RKO (cell line): Measurements from ENCODE around the gene HCN3.
A peak's percentile ranks its signal among the peaks of the same experiment; 100 is the strongest.
"Not testable (repeated sequence)": the region's sequence is repeated elsewhere in the genome, so short reads cannot be mapped to it uniquely, and the experiment has no call there.

Experiments
- DNase-seq: peaks from one replicate; pipeline ENCODE4 v3.0.0-alpha.2; 2016; ENCODE audit warnings: low spot score

Gene HCN3

DNA sequence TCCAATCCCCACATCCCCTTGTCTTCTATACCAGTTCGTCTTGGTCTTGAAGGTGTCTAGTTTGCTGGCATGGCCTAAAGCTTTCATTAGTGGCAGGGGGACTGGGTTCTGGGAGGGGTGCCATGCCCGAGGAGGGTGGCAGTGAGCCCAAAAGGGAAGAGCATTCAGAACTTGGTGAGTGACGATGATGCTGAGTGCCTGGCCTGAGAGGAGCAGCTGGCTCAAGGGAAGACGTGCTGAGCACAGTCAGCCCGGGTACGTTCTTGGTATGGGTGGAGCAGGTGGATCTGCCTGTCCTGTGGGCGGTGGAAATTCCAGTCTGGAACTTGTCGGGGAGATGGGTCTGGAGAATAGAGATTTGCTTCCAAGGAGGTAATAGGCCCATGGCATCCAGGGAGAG lies 36.0 kb downstream of the HCN3 start:
- DNase-seq = no peak

DNA sequence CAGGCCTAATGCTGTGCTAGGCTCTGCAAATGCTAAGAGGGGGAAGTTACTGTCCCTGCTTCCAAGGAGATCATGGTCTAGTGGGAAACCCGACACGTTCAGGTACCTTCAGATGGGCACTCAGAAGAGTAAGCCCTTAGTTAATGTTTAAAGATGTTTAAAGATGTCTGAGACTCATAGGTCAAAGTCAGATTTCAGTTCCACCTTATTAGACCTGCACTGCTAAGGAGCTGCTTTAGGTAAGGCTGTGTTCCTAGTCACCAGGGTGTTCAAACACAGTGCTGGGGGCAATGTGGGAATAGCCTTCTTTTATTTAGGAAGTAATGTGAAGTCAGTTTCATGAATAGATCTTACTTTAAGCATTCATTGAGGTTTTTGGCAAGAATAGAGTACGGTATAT lies 39.7 kb downstream of the HCN3 start:
- DNase-seq = no peak

DNA sequence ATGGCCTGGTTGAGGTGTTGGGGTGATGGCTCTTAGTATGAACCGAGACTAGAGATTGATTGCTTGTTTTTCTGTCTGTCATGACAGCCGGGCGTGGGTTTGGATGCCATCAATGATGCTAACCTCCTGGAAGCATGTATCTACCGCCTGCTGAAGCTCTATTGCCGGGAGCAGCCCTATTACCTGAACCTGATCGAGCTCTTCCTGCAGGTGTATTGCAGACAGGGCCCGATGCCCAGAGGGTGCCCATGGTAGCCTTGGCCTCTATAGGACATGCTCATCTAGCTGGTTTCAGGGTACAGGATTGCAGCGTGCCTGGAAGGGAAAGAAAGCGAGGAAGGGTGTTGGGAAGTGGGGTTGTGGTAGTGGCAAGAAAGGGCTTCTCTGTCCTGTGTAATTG lies 40.8 kb downstream of the HCN3 start:
- no peak for DNase-seq

DNA sequence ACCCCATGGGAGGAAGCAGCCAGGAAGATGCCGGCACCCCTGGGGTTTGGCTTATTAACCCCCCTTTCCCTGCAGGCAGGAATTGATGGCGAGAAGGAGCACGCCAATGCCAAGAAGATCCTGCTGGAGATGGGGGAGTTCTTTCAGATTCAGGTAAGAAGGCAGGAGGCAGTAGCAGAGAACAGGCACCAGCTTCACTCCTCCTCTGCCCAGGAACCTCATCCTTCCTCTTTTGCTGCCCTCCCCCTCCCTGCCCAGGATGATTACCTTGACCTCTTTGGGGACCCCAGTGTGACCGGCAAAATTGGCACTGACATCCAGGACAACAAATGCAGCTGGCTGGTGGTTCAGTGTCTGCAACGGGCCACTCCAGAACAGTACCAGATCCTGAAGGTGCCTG lies 42.3 kb downstream of the HCN3 start:
- no peak for DNase-seq

DNA sequence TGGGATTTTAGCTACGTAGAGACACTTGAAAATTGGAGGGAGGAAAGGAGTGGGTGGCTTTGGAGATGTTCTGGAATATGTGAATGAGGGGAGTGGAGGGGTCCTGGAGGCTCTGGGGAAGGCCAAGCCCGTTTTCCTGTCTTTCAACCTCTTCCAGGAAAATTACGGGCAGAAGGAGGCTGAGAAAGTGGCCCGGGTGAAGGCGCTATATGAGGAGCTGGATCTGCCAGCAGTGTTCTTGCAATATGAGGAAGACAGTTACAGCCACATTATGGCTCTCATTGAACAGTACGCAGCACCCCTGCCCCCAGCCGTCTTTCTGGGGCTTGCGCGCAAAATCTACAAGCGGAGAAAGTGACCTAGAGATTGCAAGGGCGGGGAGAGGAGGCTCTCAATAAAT lies 43.0 kb downstream of the HCN3 start:
- DNase-seq = no peak

DNA sequence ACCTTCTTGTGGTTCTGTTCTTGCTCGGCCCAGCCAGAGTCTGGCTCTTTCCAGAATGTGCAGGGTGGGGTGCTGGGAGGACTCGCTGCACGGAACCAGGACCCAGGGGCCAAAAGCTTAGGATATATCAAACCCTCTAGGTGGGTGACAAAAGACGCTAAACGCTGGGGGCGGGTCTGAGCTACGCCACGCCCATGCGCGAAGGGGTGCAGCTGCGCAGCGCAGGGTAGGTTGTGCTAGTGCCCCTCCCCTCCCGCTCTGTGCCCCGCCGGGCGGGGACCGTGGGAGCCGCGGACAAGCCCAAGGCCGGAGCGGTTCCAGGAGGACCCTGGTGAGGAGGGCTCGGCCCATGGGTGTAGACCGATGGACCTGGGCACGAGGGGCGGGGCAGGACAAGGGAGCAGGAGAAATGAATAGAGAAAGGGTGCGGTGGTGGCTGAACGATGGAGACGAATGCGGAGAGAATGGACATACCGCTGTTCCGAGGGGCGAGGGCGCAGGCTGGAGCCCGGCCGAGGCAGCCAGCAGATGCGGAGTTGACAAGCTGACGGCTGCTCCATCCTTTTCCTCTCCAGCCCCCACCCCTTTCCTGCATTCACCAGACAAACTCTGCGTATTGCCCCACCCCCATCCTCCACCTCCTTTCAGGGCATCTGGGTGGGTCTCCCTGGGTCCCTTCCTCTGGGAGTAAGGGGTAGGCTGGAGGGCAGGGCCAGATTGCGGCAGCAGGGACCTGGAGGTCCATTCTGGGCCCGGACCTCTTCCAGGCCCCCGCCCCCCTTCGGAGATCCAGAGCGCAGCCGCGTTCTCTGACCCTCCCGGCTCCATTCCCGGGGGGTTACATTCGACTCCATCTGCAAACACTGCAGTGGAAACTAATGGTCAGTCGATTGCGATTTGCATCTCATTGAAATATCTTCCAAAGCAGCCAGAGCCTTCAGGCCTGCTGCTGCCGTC lies 43.7 kb downstream of the HCN3 start, which contains the start of gene RUSC1:
TSS of gene RUSC1 (plus strand) at position 234 of the 957 bp plus-strand sequence. CDS start 880 bp downstream, outside the sequence.
- DNase-seq = no peak

DNA sequence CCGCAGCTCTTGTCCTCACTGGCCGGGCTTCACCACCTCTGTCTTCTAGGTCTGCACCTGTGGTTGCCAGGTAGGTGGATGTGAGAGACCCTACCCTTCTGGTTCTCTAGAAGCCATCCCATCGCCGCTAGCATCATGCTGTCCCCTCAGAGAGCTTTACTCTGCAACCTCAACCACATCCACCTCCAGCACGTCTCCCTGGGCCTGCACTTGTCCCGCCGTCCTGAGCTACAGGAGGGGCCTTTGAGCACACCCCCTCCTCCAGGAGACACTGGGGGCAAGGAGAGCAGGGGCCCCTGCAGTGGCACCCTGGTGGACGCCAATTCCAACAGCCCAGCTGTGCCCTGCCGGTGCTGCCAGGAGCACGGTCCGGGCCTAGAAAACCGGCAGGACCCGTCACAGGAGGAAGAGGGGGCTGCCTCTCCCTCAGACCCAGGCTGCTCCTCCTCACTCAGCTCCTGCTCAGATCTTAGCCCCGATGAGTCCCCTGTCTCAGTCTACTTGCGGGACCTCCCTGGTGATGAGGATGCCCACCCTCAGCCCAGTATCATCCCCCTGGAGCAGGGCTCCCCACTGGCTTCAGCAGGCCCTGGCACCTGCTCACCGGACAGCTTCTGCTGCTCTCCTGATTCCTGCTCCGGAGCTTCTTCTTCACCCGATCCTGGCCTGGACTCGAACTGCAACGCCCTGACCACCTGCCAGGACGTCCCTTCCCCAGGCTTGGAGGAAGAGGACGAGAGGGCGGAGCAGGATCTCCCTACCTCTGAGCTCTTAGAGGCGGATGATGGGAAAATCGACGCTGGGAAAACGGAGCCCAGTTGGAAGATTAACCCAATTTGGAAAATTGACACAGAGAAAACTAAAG lies 44.6 kb downstream of the HCN3 start:
- no peak for DNase-seq

DNA sequence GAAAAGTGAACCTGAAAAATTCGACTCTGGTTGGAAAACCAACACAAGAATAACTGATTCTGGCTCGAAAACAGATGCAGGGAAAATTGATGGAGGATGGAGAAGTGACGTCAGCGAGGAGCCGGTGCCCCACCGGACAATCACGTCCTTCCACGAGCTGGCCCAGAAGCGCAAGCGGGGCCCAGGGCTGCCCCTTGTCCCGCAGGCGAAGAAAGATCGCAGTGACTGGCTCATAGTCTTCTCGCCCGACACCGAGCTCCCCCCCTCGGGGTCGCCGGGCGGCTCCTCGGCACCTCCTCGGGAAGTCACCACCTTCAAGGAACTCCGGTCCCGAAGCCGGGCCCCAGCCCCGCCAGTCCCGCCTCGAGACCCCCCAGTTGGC lies 45.3 kb downstream of the HCN3 start:
- peak; percentile 58 for DNase-seq

DNA sequence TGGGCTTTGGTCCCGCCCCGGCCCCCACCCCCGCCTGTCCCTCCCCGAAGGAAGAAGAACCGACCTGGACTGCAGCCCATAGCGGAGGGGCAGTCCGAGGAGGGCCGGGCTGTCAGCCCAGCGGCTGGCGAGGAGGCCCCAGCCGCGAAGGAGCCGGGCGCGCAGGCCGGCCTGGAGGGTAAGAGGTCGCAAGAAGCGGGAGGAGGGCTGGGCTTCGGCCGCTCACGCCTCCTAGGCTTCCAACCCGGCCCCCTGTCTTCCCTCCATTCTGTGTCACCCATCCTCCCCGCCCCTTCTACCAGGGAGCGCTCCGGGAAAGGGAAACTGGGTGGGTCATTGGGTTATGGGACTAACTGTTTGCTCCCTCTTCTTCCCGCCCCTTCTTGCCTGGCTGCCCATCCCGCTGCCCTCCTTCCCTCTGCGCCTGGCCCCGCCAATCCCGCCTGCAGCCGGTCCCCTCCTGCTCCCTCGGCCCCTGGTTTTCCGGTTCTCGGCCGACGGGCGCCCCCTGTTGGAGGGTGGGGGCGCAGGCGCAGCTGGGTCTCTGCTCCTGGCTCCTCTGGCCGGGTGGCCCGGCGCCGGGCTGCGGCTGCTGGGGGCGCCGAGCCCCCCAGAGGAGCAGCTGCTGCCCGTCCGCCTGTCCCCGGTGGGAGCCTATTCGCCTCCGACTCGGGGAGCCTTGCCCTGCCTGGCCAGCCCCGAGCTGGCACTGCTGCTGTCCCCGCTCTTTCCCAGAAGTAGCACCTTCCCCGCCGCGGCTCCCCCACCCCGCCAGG lies 45.9 kb downstream of the HCN3 start:
- DNase-seq = peak; percentile 95

DNA sequence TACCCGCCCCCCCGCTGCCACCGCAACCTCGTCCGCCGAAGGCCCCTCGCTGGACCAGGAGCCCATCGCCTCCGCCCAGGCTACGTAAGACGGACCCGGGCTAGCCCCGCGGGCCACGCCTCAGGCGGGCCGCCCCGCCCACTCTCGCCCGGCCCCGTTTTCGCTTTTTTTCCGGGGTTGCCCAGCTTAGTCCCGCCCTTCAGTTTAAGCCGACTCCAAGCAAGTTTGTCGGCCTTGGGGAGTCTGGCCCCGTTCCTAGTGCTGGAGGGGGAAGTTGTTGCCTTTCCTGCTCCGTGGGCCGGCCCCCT lies 46.4 kb downstream of the HCN3 start:
- peak; percentile 91 for DNase-seq

DNA sequence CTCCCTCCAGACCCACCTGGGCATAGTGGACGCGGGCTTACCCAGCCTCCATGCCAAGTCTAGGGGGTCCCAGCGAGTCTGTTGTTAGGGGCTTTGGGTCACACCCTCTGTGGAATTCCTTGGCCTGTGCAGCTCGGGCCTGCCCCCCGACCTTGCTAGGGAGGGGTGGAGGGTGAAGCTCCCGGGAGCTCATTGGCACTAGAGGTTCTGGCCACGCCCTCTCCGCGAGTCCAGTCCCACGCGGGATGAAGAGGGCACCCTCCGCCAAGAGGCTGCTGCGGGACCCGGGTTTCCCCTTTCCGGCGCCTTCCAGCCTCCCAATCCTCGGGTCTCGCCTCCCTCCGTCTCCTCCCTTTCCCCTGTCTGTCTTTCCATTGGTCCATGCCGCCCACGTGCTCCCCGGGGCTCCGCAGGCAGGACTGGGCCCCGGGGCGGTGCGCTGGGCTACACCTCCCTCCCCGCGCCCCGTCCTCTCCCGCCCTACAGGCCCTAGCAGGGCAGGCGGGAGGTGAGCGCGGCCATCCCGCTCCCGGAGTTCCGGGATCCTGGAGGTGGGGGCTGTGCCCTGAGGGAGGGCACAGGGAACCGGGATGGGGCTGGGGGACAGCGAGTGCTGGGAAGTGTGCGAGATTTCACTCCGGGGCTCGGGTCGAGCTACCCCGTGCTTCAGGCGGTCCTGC lies 46.9 kb downstream of the HCN3 start:
- peak; percentile 95 for DNase-seq

DNA sequence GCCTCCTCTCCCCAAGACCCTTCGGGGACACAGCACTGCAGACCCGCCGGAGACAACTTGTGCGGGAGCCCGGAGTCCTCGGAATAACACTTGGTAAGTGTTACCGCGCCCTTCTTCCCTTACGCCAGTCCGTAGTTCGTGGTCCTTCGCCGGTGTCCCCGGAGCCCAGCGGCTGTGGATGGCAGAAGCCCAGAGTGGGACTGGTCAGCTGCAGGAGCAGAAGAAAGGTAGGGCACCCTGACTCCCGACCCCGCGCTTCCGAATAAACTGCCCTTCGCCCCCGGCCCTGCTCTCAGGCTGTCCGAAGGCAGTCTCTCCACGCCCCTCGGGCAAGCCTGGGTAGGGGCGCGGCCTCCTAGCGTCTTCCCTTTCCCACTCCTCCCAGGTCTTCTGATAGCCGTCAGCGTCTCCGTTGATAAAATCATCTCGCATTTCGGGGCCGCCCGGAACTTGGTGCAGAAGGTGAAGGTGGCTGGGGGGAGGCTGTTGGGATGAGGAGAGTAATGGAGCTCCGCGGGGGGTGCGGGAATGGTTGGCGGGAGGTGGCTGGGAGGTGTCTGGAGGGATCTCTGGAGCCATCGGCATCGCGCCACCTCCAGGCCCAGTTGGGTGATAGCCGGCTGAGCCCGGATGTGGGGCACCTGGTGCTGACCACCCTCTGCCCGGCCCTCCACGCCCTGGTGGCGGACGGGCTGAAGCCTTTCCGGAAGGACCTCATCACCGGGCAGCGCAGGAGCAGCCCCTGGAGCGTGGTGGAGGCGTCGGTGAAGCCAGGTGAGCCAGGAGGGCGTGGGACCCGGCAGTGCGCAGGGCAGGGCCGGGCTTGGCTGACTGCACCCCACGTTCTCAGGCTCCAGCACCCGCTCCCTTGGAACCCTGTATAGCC lies 47.7 kb downstream of the HCN3 start:
- peak; percentile 82 for DNase-seq

DNA sequence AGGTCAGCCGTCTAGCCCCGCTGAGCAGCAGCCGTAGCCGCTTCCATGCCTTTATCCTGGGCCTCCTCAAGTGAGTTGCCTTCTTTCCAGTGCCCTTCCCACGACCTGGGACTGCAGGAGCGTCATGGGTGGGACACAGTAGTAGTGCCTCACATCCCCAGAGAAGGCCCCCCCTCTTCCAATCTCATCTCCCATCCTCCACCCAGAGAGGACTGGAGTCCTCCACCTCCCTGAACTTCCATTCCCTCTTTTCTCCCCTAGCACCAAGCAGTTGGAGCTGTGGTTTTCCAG lies 48.3 kb downstream of the HCN3 start:
- DNase-seq = no peak

DNA sequence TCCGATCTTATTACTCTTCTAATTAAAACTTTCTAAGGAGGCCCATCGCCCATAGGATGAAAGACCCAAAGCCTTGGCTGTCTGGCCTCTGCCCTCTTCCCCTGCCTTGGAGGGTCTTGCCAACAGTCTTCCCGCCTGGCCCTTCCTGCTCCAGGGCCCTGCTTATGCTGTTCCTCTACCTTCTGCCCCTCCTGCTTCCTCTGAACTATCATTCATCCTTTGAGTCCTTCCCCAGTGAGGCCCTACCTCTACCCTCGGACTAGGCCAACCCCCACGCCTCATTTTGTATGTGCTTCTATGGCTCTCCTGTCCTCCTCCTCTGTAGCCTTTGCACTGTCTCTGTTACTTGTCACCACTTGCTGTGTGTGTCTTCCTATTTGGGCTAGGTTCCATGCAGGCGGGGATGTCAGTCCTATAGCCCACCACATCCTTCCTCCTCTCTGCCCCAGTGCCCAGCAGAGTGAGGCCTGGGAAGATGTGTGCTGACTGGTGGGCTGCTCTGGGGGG lies 48.8 kb downstream of the HCN3 start:
- no peak for DNase-seq

DNA sequence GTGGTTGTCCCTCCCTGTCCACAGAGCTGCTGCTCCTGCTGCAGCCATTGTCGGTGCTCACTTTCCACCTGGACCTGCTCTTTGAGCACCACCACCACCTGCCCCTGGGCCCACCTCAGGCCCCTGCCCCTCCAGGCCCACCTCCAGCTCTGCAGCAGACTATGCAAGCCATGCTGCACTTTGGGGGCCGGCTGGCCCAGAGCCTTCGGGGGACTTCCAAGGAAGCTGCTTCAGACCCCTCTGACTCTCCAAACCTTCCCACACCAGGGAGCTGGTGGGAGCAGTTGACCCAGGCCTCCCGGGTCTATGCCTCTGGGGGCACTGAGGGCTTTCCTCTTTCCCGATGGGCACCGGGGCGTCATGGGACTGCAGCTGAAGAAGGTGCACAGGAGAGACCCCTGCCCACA lies 49.4 kb downstream of the HCN3 start:
- no peak for DNase-seq

DNA sequence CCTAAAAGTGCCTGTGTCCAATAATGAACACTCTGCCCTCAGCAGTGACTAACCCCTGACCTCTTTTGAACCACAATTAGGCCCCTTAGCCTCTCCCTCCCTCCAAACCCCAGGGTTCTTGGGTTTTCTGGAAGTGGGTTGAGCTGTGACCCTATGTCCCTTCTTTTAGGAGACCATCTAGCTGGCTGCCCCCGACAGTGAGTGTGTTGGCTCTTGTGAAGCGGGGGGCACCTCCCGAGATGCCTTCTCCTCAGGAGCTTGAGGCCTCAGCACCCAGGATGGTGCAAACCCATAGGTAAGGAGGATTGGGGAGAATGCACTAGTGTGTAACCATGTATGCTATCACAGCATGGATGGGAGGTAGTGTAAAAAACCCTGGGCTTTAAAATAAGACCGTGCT lies 50.7 kb downstream of the HCN3 start:
- no peak for DNase-seq

DNA sequence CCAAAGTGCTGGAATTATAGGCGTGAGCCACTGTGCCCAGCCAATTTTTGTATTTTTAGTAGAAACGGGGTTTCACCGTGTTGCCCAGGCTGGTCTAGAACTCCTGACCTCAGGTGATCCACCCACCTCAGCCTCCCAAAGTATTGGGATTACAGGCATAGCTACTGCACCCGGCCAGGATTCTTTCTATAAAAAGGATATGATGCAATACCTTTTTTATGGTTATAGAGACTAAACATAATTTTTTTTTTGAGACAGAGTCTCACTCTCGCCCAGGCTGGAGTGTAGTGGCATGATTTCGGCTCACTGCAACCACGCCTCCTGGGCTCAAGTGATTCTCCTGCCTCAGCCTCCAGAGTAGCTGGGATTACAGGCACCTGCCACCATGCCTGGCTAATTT lies 51.6 kb downstream of the HCN3 start:
- DNase-seq = not testable (repeated sequence)

DNA sequence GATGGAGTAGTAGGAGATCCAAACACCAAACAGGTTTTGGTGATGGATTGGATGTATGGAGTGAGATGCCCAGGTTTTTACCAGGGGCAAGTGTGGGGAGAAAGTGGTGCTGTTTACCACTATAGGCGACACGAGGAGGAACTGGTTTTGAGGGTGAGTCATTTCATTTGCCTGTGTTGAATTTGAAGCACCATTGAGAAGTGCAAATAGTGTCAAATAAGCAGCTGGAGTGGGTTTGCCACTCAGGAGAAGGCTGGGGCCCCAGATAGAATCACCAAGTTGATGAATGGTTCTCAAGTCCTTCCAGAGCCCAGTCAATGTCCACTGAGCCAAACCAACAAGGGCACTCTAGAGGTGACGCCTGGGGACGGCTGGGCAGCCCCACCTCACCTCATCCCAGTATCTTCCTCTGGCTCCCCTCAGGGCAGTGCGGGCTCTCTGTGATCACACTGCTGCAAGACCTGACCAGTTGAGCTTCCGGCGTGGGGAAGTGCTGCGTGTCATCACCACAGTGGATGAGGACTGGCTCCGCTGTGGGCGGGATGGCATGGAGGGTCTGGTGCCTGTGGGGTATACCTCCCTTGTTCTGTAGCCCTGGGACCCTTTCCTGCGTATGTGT lies 52.8 kb downstream of the HCN3 start:
- no peak for DNase-seq

DNA sequence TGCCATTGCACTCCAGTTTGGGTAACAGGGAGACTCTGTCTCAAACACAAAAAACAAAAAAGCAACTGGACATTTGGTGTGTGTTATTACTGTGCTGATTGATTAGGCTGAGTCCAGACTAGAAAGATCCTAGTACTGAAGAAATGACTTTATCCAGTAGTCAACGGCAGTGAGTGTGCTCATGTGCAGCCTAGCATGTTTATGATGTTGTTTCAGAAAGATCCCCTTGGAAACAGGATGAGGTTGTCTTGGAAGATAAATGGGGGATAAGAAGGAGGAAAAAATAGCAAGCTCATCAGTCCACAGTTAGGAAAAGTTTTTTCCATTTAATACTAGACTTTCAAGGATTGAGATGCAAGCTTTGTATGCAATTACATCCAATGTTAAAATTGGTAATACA lies 57.7 kb downstream of the HCN3 start:
- DNase-seq = no peak
